Tibial nerve (tissue), 3 donors: Measurements from ENCODE around the gene TRPM1.

Experiments
- POLR2A ChIP-seq, 2 donors: fragments of 450-650 bp; IDR thresholded peaks; one replicate each; pipeline ENCODE4 v1.6.1; 2017; ENCODE audit warnings: antibody characterized with exemption in 2 of 2, mild to moderate bottlenecking in 2 of 2, moderate library complexity in 2 of 2
- TF ChIP-seq, protein P1 (sequence below), 5 experiments: fragments of 200-600 bp in 3 of 5; fragments of 450-650 bp in 2 of 5; sonication (generic) in 3 of 5; IDR thresholded peaks; one replicate each; pipeline ENCODE4 v1.5.1; 2016 to 2019; ENCODE audit warnings: antibody characterized with exemption in 5 of 5, mild to moderate bottlenecking in 3 of 5, moderate library complexity in 2 of 5

DNA sequence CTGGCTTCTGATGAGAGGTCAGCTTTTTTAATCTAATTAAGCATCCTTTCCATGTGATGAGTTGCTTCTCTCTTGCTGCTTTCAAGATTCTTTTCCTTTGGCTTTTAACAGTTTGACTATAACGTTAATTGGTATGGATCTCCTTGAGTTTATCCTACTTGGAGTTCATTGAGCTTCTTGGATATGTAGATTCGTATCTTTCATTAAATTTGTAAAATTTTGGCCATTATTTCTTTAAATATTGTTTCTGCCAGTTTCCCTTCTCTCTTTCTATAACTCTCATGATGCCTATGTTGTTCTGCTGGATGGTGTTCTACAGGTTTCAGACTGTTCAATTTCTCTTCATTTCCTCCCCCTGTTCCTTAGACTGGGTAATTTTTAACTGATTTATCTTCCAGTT, 89.1 kb downstream of the TRPM1 start:
- TF ChIP-seq, protein P1, sequence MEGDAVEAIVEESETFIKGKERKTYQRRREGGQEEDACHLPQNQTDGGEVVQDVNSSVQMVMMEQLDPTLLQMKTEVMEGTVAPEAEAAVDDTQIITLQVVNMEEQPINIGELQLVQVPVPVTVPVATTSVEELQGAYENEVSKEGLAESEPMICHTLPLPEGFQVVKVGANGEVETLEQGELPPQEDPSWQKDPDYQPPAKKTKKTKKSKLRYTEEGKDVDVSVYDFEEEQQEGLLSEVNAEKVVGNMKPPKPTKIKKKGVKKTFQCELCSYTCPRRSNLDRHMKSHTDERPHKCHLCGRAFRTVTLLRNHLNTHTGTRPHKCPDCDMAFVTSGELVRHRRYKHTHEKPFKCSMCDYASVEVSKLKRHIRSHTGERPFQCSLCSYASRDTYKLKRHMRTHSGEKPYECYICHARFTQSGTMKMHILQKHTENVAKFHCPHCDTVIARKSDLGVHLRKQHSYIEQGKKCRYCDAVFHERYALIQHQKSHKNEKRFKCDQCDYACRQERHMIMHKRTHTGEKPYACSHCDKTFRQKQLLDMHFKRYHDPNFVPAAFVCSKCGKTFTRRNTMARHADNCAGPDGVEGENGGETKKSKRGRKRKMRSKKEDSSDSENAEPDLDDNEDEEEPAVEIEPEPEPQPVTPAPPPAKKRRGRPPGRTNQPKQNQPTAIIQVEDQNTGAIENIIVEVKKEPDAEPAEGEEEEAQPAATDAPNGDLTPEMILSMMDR (IDR thresholded peaks at IDR 0.05) = no peak
- TF ChIP-seq POLR2A (IDR thresholded peaks at IDR 0.05) = no peak
